T-helper 2 cell treated with Interferon-gamma antibody and Interleukin-4, amounts not matched to agents 100 ng/mL and 5 ng/mL, for 36 hours (primary cell): ENCODE measurements around the gene ZNF267. TPM values are rescaled to one million over a fixed set of nuclear protein-coding genes. Genes with fewer than 3 reads are reported as not detected.
"Not testable (repeated sequence)": the region's sequence is repeated elsewhere in the genome, so short reads cannot be mapped to it uniquely, and the experiment has no call there.

Experiments used
- intact Hi-C: fragments of 100-400 bp; cut with micrococcal nuclease; formaldehyde crosslinking; loops from one replicate; pipeline ENCODE4 v1.15.1; 2023
- total RNA-seq: library from RNA; stranded (reverse); gene quantifications from 2 replicates; pipeline ENCODE4 v1.2.3, GENCODE V29; 2022

ZNF267 gene
- 53.4 and 56.7 TPM in 2 replicates for total RNA-seq

DNA sequence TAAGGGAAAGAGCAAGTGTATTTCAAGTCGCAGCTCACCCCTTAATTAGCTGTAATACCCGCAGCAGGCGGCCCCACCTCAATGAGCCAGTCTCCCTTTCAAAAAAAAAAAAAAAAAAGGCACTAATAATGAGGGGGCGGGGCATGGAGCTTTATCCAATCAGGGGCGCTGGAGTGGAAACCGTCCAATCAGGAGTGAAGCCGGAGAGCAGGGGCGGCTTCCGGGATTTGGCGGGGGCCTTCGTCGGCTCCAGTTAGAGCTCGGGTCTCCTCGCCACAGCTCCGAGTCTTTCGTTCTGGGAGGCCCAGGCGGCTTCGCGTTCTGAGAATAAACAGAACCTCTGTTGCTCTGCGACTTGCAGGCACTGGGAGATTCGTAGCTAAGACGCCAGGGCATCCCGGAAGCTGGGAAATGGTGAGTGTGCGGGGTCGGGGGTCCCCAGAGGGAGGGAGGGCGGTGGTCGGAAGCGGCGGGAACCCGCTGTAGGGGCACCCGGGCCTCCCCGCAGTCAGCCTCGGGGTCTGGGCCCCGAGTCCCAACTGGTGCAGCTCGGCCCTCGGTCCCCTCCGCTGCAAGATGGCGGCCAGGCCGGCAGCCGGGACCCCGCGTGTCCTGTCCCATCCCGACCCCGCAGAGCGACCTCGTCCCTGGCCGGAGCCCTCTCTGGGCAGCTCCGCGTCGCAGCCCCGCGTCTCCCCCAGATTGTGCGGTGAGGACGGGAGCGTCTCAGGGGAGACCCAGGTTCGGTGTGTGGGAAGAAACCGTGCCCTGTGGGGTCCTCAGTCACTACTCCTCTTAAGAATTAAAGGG is at the start of gene ZNF267:
ZNF267 (plus strand) TSS at position 252 of the 810 bp plus-strand sequence; CDS start at position 412, 160 bp downstream.
- intact Hi-C loops, result loop anchor here (5.0 kb wide), 1 partner anchor 916 kb away; the partner anchor contains the start of gene SETD1A

- intact Hi-C loops, result no loop called here
Observed at GRCh38 chr16:31833047-31833446, 40.6 kb upstream of the ZNF267 start.

DNA sequence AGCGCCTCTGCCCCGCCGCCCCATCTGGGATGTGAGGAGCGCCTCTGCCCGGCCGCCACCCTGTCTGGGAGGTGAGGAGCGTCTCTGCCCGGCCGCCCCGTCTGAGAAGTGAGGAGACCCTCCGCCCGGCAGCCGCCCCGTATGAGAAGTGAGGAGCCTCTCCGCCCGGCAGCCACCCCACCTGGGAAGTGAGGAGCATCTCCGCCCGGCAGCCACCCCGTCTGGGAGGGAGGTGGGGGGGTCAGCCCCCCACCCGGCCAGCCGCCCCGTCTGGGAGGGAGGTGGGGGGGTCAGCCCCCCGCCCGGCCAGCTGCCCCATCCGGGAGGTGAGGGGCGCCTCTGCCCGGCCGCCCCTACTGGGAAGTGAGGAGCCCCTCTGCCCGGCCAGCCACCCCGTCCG is 37.2 kb upstream of the ZNF267 start:
- intact Hi-C loops, result not testable (repeated sequence)

DNA sequence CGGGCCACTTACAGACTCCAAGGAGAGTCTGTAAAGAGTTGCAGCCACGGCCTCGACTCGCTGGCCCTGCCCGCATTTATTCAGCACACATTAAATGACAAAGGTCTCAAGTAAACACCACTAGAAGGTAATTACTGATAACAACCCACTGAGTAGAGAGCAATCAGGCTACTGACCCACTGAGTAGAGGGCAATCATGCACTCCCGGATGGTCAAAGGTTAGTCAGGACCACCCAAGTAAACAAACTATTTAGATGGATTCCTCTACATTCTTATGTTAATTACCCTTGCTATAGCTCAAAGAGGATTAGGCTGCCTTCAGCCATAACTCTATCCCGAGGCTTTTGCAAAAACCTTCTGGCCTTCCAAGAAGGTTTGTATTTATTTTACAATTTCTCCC is 30.7 kb upstream of the ZNF267 start:
- intact Hi-C loops, result no loop called here

- intact Hi-C loops, result not testable (repeated sequence)
Observed at GRCh38 chr16:31848572-31848971, 25.0 kb upstream of the ZNF267 start.

- intact Hi-C loops, result no loop called here
Observed at GRCh38 chr16:31853291-31853690, 20.3 kb upstream of the ZNF267 start.

DNA sequence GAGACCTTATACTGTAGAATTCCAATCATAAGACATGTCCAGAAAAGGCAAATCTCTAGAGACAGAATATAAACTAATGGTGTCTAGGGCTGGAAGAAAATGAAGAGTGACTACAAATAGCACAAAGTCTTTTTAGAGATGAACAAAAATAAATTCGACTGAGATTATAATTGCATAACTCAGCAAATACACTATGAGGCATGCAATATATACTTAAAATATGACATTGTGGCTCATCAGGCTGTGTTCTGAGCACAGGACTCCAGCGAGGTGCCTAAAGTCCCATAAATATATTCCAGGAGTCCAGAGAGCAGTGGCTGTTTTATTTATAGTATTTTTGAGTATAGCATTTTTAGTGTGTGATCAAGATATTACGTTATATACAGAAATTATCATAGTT is 13.1 kb upstream of the ZNF267 start:
- intact Hi-C loops, result loop anchor here (10.0 kb wide), 1 partner anchor 54 kb away; no protein-coding TSS in a partner anchor

DNA sequence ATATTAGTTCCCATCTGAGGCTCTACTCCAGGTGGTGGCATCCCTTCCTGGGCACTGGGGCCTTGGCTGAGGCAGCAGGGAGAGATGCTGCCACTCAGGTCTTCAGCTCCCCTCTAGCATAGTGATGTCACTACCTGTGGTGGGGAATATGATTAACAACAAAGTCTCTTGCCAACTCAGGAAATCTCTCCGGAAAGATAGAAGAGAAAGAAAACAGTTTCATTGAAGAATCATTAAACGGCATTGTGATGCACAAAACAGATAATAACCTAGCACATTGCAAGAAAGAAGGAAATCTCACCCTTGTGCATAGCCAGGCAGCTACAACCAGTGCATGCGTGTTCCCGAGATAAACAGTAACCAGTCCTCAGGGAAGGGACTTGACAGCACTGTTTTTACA is 12.2 kb upstream of the ZNF267 start:
- intact Hi-C loops, result loop anchor here (10.0 kb wide), 1 partner anchor 53 kb away; no protein-coding TSS in a partner anchor

DNA sequence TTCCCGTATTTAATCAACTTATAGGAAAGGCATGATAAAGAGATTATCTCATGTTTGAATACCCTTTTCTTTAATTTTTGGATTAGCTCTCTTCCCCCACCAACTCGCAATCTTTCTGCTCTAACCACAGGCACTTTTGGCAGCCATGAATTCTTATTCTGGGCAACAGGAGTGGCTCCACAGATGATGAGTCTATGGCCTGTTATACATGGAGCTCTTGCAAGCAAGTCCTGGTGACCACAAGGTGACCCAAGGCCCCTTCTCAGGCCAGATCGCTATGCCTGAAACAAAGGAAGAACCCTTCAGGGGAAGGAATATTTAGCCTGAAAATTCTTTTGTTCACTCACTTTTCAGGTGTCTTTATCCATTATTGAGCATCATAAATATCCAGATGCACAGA is 10.8 kb upstream of the ZNF267 start:
- intact Hi-C loops, result loop anchor here (10.0 kb wide), 1 partner anchor 52 kb away; no protein-coding TSS in a partner anchor

GRCh38 chr16:31868164-31868563 is 5.4 kb upstream of the ZNF267 start:
- intact Hi-C loops, result loop anchor here (1.0 to 10.0 kb wide), 10 partner anchors 47 to 881 kb away; partner anchors contain the start of genes ARMC5, HSD3B7, PYCARD and RUSF1

GRCh38 chr16:31868691-31869167 is 4.9 kb upstream of the ZNF267 start:
- intact Hi-C loops, result loop anchor here (1.0 to 10.0 kb wide), 10 partner anchors 46 to 881 kb away; partner anchors contain the start of genes ARMC5, HSD3B7, PYCARD and RUSF1

DNA sequence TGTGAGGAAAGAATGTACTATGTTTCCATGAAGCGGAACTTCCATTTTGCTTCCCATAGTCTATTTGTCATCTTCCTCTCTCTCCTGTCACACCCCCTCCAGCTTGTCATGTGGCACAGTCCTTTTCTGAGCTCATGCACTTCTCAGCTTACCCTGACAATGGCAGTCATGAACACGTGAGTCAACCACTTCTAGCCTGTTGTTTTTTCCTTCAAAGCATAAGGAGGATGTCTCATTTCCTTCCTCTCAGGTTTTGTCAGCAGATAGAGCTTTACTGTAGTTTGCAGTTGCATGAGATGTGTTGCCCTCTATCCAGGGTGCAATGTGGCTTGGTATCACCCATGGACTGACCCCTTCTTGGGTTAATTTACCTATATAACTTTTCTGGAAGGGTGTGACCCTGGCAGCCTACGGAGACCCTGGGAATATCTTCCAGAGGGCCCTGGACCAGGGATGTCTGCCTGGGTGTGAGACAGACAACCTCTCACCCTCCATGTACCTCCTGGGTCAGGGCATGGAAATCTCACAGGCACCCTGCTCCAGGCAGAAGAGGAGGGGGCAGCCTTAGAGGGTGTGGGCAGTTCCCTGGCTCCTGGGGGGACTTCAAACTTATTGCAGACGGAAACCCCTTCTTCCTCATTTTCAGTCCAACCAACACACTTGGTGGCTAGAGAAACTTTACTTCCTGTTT is 4.0 kb upstream of the ZNF267 start:
- intact Hi-C loops, result loop anchor here (2.0 to 10.0 kb wide), 9 partner anchors 45 to 912 kb away; partner anchors contain the start of genes HSD3B7, PYCARD, RUSF1 and SETD1A

- intact Hi-C loops, result loop anchor here (5.0 kb wide), 1 partner anchor 914 kb away; the partner anchor contains the start of gene SETD1A
Observed at GRCh38 chr16:31870809-31871208, 2.8 kb upstream of the ZNF267 start.

DNA sequence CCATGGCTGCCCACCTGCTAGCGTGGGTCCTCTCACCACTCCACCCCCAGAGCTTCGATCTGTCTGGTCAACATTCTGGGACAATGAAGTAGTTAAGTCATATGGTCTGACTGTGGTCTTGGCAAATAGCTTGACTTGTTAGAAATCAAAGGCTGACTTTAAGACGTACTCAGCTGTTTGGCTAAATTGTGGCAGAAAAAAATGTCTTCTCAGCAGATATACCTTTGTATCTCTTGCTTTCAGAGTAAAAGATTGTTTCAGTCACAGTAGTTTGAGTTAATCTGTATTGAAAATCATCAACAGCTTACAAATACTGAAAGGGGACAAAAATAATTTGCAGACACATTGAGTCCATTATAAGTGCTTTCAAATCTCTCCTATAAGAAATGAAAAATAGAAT is 2.1 kb upstream of the ZNF267 start:
- intact Hi-C loops, result loop anchor here (5.0 kb wide), 1 partner anchor 914 kb away; the partner anchor contains the start of gene SETD1A

DNA sequence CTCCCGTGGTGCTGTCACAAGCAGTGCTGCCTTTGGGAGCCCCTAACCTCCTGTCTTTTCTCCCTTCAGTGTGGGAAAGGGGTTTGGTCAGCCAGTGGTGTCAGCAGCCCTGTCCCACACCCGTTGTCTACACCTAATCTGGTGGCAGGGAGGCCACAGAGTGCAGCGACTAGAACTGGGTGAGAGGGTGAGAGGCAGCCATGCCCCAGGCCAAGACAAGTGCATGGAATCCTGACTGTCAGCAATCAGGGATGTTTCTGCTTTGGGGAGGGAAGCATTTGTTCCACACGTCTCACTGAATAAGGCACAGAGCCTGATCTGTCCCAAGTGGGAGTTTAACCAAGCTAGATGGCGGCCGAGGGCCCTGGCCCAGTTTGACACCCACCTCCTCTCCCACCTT is 1.4 kb upstream of the ZNF267 start:
- intact Hi-C loops, result loop anchor here (5.0 kb wide), 1 partner anchor 915 kb away; the partner anchor contains the start of gene SETD1A

GRCh38 chr16:31874366-31875111 is 932 bp downstream of the ZNF267 start:
- intact Hi-C loops, result loop anchor here (5.0 kb wide), 2 partner anchors 697 to 917 kb away; partner anchors contain the start of gene SETD1A

- intact Hi-C loops, result loop anchor here (5.0 kb wide), 1 partner anchor 698 kb away; no protein-coding TSS in a partner anchor
Observed at GRCh38 chr16:31875112-31875803, 1.7 kb downstream of the ZNF267 start.

DNA sequence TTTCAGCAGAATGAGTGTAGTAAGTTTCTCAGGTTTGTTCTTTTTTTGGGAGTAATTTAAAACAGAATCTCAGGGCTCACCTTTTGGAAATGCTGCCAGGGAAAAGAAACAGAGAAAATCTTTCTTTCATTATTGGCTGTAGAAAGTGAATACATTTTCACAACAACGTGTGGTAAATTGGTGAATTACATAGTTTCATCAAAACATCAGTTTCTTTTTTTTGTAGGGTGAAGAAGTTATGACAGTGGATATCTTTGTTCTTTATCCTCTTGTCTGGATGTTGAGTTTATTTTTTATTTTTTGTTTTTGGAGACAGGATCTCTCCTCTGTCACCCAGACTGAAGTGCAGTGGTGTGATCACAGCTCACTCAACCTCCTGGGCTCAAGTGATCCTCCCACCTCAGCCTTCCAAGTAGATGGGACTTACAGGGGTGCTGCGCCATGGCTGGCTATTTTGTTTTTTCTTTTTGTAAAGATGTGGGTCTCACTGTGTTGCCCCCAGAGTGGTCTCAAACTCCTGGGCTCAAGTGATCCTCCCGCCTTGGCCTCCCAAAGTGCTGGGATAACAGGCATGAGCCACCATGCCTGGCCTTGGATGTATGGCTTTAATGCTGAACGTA is 2.4 kb downstream of the ZNF267 start:
- intact Hi-C loops, result loop anchor here (5.0 kb wide), 1 partner anchor 699 kb away; no protein-coding TSS in a partner anchor
